ENCODE data around the gene CLDN19. TPM values are rescaled to one million over a fixed set of nuclear protein-coding genes. Genes with fewer than 3 reads are reported as not detected.

The CLDN19 gene
- total and polyA plus RNA-seq, 9 of the 15 experiments (the other 6 are each of a cell fraction or from before 2014, with no cell fraction given) = not detected

DNA sequence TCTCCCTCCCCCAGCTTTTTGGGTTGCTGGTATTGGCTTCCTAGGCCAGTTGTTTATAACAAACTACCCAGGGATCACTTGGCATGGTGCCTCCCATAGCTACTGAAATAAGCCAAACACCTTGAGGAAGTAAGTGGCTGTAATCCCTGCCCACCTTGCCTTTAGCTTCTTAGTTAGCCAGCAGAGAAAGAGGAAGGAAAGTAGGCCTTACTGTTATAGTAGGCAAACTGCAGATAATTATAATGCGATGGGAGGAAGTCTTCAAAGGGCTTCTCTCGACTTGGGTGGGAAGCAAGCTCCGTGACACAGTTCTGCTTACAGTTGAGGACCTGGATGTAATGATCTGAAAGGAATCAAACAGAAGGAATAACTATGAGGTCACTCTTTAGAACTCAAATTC lies 18.6 kb upstream of the CLDN19 start:
- intact Hi-C loops (cut with micrococcal nuclease) (no loop called here), in situ Hi-C loops (cut with MboI) (no loop called here)
- FAIRE-seq (no peak), DNase-seq (ENCODE audit: extremely low read depth in 1 of 4, low spot score in 3 of 4) (no peak), ATAC-seq (no peak)
- Histone ChIP-seq H3K4me3 (no peak overlapping the region), H3K36me3 (ENCODE audit: control insufficient read depth, insufficient read depth, low read length) (peaks cover 74% of the 10 kb centered on the region), H2AFZ (ENCODE audit: low read depth, low read length) (no peak overlapping the region), H3K27ac (ENCODE audit: extremely low read depth, low read depth, low read length) (no peak overlapping the region), H3K4me1 (replicated peaks in 1 of 2; ENCODE audit: control insufficient read depth in 2 of 2, insufficient read depth in 2 of 2, low read length in 2 of 2) (peaks cover under 1 to 4% of the 10 kb centered on the region in 2 experiments; a peak in 4 of 5 replicates), H3K27me3 (ENCODE audit: control insufficient read depth in 2 of 2, insufficient read depth in 2 of 2, low read length in 2 of 2) (no peaks in the 10 kb centered on the region), H3K9ac (ENCODE audit: insufficient read depth in 1 of 2, low read depth in 2 of 2, low read length in 2 of 2) (no peak overlapping the region), H4K20me1 (replicated peaks; ENCODE audit: control insufficient read depth, insufficient read depth, low read length) (peaks cover 6% of the 10 kb centered on the region; the same call in 1 of the 2 replicates), H3K79me2 (ENCODE audit: control insufficient read depth, insufficient read depth, low read length) (peaks cover 1% of the 10 kb centered on the region; the same call in 2 of the 3 replicates), H3K4me2 (ENCODE audit: insufficient read depth, low read length) (no peak overlapping the region), H3K9me1 (ENCODE audit: control insufficient read depth, insufficient read depth, low read length) (peaks cover 4% of the 10 kb centered on the region), H3K9me3 (replicated peaks; ENCODE audit: control insufficient read depth, insufficient read depth, low read depth, low read length) (no peaks in the 10 kb centered on the region)
- ChIA-PET CTCF (ENCODE audit: low intra/inter-chr PET ratio) (no interaction called here), POLR2A (interaction anchor here (1.0 to 2.8 kb wide), 3 partner anchors 9 to 76 kb away, joined by 3 to 15 read pairs (median 4); partner anchors contain the start of genes C1orf50, P3H1 and YBX1)
- 92% methylated on average over 3 of the region's 3 CpGs for WGBS (ENCODE audit: insufficient coverage, low coverage, missing lambda C conversion rate)
- no peak for TF ChIP-seq MYC (IDR thresholded peaks at IDR 0.05; ENCODE audit: low read depth, low read length)
- no peak for TF ChIP-seq MYC (CRISPR knock-in tag; IDR thresholded peaks at IDR 0.05; ENCODE audit: borderline replicate concordance, low read depth)
- TF ChIP-seq BMI1 (IDR thresholded peaks at IDR 0.05; ENCODE audit: low read length) = no peak
- TF ChIP-seq, protein P1, sequence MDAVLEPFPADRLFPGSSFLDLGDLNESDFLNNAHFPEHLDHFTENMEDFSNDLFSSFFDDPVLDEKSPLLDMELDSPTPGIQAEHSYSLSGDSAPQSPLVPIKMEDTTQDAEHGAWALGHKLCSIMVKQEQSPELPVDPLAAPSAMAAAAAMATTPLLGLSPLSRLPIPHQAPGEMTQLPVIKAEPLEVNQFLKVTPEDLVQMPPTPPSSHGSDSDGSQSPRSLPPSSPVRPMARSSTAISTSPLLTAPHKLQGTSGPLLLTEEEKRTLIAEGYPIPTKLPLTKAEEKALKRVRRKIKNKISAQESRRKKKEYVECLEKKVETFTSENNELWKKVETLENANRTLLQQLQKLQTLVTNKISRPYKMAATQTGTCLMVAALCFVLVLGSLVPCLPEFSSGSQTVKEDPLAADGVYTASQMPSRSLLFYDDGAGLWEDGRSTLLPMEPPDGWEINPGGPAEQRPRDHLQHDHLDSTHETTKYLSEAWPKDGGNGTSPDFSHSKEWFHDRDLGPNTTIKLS (IDR thresholded peaks at IDR 0.05; ENCODE audit: borderline replicate concordance, low read depth) = no peak
- no peak for TF ChIP-seq ZNF143 (CRISPR knock-in tag; IDR thresholded peaks at IDR 0.05)
- no peak for TF ChIP-seq GABPA (tag; conservative IDR thresholded peaks at IDR 0.05; ENCODE audit: low read depth)
- TF ChIP-seq, protein P2, sequence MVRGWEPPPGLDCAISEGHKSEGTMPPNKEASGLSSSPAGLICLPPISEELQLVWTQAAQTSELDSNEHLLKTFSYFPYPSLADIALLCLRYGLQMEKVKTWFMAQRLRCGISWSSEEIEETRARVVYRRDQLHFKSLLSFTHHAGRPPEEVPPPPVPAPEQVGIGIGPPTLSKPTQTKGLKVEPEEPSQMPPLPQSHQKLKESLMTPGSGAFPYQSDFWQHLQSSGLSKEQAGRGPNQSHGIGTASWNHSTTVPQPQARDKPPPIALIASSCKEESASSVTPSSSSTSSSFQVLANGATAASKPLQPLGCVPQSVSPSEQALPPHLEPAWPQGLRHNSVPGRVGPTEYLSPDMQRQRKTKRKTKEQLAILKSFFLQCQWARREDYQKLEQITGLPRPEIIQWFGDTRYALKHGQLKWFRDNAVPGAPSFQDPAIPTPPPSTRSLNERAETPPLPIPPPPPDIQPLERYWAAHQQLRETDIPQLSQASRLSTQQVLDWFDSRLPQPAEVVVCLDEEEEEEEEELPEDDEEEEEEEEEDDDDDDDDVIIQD (CRISPR knock-in tag; IDR thresholded peaks at IDR 0.05) = no peak
- no peak for TF ChIP-seq ETV1 (tag; conservative IDR thresholded peaks at IDR 0.05; ENCODE audit: low read depth)
- no TSS peak for BruUV-seq (replicated peaks)
